ENCODE data around the gene PRSS27.

- TF ChIP-seq CTCF (IDR thresholded peaks at IDR 0.05) (no peak), POLR2A (IDR thresholded peaks at IDR 0.05) (no peak)
Observed at GRCh38 chr16:2742323-2743006, 22.4 kb upstream of the PRSS27 start.

Measured in gastroesophageal sphincter (tissue), 3 donors.